GM18505 (cell line): ENCODE data around the gene HOXD1.

ENCODE experiments used
- ATAC-seq: cut with Tn5 transposase; IDR thresholded peaks from one replicate; pipeline ENCODE4 v1.9.1; 2021; ENCODE audit not compliant: unreplicated experiment
- POLR2A ChIP-seq: IDR thresholded peaks from 4 replicates; pipeline ENCODE4 v1.6.1; 2011; ENCODE audit warnings: borderline replicate concordance; ENCODE audit not compliant: insufficient read depth, insufficient read length; ENCODE audit errors: extremely low read depth

HOXD1 gene

DNA sequence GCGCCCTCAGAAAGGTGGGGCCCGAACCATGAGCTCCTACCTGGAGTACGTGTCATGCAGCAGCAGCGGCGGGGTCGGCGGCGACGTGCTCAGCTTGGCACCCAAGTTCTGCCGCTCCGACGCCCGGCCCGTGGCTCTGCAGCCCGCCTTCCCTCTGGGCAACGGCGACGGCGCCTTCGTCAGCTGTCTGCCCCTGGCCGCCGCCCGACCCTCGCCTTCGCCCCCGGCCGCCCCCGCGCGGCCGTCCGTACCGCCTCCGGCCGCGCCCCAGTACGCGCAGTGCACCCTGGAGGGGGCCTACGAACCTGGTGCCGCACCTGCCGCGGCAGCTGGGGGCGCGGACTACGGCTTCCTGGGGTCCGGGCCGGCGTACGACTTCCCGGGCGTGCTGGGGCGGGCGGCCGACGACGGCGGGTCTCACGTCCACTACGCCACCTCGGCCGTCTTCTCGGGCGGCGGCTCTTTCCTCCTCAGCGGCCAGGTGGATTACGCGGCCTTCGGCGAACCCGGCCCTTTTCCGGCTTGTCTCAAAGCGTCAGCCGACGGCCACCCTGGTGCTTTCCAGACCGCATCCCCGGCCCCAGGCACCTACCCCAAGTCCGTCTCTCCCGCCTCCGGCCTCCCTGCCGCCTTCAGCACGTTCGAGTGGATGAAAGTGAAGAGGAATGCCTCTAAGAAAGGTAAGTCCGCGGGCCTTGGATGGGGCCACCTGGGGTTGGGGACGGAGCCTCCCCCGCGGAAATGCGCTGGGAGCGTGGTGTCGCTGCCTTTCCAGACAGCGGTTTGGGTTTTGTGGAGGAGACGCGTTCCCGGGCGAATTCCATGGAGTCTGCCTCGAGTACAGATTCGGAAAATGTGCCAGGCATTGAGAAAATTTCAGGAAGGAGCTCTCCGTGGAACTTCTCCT lies 559 bp downstream of the HOXD1 start:
- no peak for ATAC-seq
- TF ChIP-seq POLR2A: no peak

- no peak for ATAC-seq
- TF ChIP-seq POLR2A: no peak
Observed at GRCh38 chr2:176189681-176190641, 1.5 kb downstream of the HOXD1 start.

DNA sequence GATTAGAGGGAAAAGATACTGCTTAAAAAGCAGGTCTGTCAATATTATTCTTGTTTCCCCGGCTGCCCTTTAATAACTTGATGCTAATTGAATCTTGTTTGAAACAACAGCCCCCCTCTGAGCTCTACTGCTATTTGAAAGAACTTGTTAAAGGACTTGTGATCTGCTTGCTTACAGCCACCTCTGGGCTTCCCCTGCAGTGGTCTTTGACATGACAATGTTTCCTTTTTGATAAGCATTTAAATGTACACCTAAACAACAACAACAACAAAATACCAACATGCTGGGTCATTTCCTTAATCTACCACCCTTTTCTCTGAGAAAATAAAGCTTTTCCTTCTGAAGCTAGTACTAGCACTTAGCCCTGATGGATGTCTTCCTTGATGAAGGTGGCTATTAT lies 3.9 kb downstream of the HOXD1 start:
- ATAC-seq: no peak
- TF ChIP-seq POLR2A: no peak

DNA sequence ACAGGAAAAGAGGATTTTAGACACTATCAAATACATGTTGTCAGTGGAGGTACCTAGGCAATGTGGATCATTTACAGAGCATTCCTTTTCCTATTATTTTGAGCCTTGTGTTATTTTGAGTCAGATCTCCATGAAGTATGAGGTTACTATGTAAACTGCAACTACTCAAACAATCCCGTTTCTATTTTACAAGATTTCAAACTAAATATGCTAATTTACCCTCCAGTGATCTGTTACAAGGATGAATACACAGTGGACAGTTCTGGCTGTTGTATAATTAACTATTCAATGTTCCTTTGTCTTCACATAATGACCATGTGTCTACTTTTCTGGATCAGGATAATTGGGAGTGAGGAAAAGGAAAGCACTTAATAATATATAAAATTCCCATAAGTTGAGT lies 4.6 kb downstream of the HOXD1 start:
- no peak for ATAC-seq
- TF ChIP-seq POLR2A: no peak

DNA sequence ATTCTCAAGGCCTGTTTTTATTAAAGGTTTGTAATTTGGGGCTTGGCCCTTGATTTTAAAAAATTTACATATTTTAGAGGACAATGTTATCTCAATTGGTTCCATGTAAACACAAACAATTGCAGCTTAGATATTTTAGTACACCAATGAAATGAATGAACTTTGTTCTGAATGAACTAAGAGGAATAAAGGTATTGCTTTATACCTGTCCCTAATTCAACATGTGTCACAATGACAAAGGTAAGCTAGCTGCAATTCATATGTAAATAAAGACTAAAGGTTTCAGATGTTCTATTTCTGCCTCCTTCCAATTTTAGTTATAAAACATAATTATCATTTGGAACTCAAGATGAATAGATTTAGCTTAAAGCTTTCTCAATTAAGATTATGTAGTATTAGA lies 11.4 kb downstream of the HOXD1 start:
- ATAC-seq: no peak
- TF ChIP-seq POLR2A: no peak

DNA sequence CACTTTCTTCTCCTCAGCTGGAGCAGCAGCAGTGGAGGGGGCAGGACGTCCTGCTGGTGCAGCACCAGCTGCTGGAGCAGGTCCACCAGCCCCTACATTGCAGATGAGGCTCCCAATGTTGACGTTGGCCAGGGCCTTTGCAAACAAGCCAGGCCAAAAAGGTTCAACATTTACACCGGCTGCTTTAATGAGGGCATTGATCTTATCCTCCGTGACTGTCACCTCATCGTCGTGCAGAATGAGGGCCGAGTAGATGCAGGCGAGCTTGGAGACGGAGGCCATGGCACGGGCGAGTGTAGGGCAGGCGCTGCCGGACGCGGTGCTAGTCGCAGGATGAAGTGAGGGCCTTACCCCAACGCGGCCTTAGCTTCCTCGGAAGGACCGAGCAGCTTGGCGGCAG lies 12.5 kb downstream of the HOXD1 start:
- no peak for TF ChIP-seq POLR2A

DNA sequence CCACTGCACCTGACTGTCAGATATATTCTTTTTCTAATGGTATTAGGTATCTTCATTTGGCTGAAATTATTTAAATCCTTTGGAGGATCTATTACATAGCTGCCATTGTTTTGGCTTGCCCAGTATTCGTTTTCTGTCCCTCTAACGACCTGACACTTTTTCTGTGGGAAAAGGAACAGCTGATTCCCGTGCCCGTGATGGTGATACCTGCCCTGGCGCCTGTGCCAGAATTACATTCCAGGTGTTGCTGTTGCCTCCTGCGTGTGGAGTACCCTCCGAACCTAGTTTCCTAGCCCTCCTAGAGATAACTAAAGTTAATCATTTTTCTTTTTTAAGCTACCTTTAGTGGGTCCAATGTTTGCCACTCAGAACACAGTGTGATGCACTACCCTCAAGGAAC lies 14.0 kb downstream of the HOXD1 start:
- no peak for ATAC-seq
- TF ChIP-seq POLR2A: no peak

More for the DNA sequence above, 12.5 kb downstream of the HOXD1 start:
- ATAC-seq: no peak

GRCh38 chr2:176205126-176205525 lies 16.7 kb downstream of the HOXD1 start:
- ATAC-seq: no peak
- TF ChIP-seq POLR2A: no peak

DNA sequence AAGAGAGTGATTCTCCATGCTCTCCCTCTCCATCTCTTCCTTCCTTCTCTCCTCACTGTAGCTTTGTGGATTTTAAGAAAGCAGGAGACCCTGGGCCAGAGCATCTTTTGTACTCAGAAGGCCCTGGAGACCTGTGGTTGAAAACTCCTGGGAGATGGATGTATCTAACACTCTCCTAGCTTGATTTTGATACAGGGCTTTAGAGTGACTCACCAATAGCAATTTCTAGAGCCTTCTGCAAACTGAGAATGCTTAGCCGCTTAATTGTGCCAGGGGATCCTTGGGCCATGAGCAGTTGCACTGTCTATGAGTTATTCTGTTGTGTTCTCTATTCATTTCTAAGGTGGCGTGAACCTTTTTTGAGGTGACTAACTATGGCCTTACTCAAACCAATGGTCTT lies 17.7 kb downstream of the HOXD1 start:
- no peak for TF ChIP-seq POLR2A
- ATAC-seq: no peak

DNA sequence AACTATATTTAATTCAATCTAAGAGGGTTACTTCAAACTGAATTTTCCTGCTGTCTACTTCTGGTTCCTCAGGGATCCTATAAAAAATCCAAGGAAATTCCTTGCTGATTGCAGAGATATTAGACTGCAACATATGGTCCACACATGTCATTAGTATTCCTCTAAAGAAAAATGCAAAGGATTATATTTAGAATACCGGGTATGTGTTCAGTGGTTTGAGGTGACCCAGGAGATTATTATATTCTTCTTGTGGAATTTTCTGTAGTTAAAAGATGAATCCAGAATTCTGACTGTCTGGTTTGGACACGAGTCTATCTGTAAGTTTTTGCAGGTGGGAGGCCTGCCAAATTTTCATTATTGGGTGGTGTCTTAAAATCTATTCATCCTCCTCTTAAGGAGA lies 18.2 kb downstream of the HOXD1 start:
- no peak for TF ChIP-seq POLR2A
- no peak for ATAC-seq

- TF ChIP-seq POLR2A: no peak
- ATAC-seq: no peak
Observed at GRCh38 chr2:176211110-176211509, 22.6 kb downstream of the HOXD1 start.

- no peak for TF ChIP-seq POLR2A
- ATAC-seq: no peak
Observed at GRCh38 chr2:176212276-176212675, 23.8 kb downstream of the HOXD1 start.

- ATAC-seq: no peak
Observed at GRCh38 chr2:176213406-176213805, 24.9 kb downstream of the HOXD1 start.

GRCh38 chr2:176227874-176228273 lies 39.4 kb downstream of the HOXD1 start:
- ATAC-seq: no peak
- no peak for TF ChIP-seq POLR2A

More at GRCh38 chr2:176213406-176213805, 24.9 kb downstream of the HOXD1 start:
- TF ChIP-seq POLR2A: no peak

GRCh38 chr2:176234156-176234555 lies 45.7 kb downstream of the HOXD1 start:
- ATAC-seq: no peak
- no peak for TF ChIP-seq POLR2A
